HG03378 (cell line): ENCODE data around the gene CLP1.

ENCODE experiments used
- ATAC-seq: cut with Tn5 transposase; IDR thresholded peaks from one replicate; pipeline ENCODE4 v1.9.1; 2021; ENCODE audit warnings: mild to moderate bottlenecking, moderate library complexity; ENCODE audit not compliant: unreplicated experiment

Gene CLP1

DNA sequence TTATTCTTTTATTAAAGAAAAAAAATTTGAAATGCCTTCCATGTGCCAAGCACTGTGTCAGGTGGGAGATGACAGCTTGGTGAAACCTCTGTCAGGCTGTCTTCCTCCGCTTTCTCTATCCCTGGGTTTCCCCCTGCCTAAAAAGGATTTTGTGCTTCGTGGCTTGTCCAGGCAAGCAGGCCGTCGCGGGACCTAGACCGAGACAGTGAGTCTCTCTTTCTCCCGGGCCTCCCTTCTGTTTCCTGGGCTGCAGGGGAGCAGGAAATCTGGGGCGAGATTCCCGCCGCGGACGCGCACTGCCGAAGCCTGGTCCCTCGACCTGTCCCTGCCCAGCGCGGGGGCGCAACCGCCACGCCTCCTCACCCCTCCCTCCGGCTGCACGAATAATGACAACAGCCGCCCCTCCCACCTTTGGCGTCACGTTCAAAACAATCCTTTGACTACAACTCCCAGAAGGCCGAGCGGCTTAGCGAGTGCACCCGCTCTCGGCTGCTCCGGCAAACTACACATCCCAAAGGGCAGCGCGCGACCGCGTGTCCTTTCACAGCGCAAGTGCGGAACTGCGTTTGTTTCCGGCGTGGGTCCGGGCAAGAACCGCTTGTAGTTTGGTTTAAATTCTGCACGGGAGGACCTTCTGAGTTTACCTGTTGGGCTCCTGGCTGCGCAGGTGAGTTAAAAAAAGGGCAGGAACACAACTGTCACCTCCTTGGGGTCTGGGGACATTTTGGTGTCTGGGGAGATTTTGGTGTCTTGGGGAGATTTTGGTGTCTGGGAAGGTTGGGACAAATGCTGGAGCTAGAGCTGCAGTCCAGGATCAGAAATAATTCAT is at the start of gene CLP1:
Gene CLP1 (plus strand): TSS at position 569 of the 829 bp plus-strand sequence. CDS start 1,715 bp downstream, outside the sequence.
- peak; percentile 98 for ATAC-seq

DNA sequence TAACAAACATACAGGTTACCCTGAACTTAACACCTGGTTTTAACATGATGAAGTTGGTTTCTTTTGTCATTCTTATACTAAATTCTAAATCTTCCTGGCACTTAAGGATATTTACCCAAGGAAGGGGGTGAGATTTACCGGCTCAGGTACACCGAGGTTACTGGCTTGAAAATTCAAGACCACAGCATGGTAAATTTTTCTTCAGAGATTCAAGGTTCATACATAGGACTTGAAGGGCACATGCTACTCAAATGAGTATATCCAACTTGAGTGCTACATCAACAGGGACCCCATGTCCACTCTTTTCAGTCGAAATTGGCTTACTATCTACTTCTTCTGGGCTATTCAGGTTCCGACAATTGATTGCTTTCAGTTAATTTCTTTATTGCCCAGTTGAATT is 47.4 kb upstream of the CLP1 start:
- no peak for ATAC-seq

DNA sequence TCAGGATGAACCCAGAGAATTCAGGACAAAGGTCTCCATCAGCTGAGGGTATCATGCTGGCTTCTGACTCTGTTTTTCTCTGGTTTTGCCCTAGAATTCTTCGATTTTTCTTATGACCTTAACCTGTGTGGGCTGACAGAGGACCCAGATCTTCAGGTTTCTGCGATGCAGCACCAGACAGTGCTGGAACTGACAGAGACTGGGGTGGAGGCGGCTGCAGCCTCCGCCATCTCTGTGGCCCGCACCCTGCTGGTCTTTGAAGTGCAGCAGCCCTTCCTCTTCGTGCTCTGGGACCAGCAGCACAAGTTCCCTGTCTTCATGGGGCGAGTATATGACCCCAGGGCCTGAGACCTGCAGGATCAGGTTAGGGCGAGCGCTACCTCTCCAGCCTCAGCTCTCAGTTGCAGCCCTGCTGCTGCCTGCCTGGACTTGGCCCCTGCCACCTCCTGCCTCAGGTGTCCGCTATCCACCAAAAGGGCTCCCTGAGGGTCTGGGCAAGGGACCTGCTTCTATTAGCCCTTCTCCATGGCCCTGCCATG is 43.3 kb upstream of the CLP1 start:
- ATAC-seq: no peak

DNA sequence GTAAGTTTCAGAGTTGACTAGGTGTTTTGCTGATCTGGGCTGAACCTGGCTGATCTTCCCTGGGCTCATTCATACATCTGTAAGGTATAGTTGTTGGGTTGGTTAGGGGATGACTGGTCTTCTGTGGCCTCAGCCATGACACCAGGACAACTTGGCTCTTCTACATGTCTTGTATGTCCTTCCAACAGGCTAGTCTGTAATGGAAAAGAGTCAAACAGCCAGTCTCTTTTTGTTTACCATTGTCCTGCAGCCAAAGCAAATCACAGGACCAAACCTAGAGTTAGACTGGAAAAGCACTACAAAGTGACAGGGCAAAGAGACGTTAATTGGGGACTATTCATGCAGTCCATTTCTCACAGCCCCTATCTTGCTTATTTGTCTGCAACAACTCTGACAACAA is 42.3 kb upstream of the CLP1 start:
- ATAC-seq: no peak

DNA sequence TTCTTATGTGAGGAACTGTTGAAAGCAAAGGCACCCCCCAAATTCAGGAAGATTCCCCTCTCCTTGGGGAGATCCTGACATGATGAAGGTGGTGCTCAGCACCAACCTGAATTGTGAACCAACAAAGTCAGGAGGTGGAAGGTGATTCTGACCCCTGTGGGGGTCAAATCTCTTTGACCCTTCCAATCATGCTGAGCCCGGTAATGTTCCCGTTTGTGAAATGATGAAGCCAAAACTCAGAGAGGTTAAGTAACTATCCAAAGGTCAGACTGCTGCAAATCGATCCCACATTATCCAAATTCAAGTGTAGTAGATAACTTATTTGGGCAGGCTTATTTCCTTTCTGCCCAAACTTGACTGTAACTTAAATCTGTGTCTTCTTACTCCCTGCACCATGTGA is 41.0 kb upstream of the CLP1 start:
- no peak for ATAC-seq

DNA sequence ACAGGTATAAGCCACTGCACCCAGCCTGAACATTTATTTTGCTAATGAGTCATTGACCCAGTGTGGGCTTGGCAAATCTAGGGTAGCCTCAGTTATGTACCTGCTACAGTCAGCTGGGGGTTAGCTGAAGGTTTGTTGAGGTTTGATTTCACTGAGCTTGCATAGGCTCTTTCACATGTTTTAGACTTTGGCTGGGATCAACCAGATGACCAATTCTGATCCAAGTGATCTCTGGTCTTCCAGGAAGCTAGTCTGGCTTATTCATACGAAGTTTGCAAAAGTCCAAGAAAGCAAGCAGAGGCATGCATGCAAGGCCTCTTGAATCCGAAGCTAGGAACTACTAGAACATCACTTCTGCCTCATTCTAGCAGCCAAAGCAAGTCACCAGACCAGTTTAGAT is 39.1 kb upstream of the CLP1 start:
- ATAC-seq: no peak

- ATAC-seq: no peak
These were observed 38.2 kb upstream of the CLP1 start for GRCh38 chr11:57619331-57619730.

DNA sequence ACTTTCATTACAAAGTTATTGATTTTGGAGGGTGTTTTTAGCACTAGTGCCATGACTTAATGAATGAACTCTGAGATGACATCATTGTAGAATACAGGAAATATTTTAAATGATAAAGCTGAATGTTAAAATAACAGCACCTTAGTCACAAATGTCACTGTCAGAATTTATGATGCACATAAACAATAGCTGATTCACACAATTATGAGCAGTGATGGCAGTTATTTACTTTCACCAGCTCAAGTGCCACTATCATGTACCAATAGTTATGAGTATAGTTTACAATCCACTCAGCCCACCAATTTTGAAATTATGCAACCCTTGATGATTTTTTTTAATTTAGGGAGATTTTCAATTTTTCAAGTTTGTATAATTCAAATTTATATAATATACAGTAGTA is 37.1 kb upstream of the CLP1 start:
- ATAC-seq: no peak

- no peak for ATAC-seq
These were observed 35.3 kb upstream of the CLP1 start for GRCh38 chr11:57622263-57622662.

- no peak for ATAC-seq
These were observed 32.7 kb upstream of the CLP1 start for GRCh38 chr11:57624864-57625263.

GRCh38 chr11:57626895-57627294 is 30.7 kb upstream of the CLP1 start:
- ATAC-seq: no peak

DNA sequence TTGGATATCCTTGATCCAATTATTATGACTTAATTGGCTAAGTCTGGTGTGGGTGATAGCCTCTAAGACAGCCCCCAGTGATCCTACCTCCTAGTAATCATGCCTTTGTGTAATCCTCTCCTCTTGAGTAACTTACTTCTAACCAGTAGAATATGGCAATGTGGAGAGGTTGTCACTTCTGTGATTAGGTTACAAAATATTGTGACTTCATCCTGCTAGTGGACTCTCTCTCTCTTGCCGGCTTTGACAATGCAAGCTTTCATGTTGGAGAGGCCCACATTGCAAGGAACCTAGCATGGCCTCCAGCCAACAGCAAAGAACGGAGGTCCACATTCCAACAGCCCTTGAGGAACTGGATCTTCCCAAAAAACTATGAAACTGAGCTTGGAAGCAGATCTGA is 27.4 kb upstream of the CLP1 start:
- ATAC-seq: no peak

GRCh38 chr11:57632116-57632515 is 25.4 kb upstream of the CLP1 start:
- no peak for ATAC-seq

GRCh38 chr11:57633394-57634070 is 24.0 kb upstream of the CLP1 start:
- ATAC-seq: no peak

- ATAC-seq: no peak
These were observed 23.3 kb upstream of the CLP1 start for GRCh38 chr11:57634311-57634710.

DNA sequence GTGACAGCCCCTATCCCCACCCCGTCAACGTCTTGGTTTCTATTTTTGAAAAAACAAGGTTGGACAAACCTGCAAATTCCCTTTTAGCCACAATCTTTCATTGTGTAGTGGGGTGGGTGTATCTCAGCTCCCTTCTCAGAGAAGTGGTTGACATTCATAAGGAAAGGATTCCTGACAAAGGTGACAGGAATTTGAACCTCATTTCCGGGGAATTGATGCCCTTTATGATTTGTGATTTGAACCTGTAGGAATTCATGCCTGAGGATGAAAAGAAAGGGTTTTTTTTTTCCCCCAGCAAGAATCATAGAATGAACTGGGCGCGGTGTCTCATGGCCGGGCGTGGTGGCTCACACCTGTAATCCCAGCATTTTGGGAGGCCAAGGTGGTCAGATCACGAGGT is 22.3 kb upstream of the CLP1 start:
- no peak for ATAC-seq

- ATAC-seq: no peak
These were observed 19.9 kb upstream of the CLP1 start for GRCh38 chr11:57637626-57638004.

DNA sequence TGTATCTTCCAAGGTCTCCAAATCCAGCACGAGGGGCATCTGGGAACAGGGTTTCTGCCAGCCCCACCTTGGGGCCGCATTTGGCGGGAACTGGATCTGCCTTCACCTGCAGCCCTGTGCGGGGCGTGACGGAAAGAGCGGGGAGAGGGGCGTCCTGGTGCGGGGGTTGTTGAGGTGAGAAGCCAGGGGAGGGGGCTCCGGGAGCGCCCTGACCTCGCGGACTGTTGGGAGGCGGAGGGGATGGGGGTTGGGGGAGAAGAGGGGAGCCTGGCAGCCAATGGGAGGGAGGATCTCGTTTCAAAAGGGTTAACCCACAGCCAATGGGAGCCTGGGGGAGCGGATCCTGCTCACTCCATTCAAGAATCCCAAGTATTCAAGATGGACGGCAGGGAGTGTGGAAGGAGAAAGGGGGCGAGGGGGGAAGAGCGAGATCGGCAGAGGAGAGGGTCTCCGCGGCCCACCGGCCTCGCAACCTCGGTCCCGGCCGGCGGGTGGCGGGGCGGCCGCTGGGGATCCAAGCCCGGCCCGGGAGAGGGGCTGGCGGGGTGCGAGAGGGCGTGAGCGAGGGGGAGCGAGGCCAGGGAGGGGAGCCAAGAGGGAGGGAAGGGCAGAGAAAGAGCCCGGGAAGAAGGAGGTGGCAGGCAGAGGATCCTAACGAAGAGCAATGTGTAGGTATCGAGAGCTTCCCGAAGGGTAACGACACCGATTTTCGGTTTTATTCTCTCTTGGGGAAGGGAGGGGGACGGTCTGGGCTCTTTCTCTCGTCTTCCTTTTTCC is 19.4 kb upstream of the CLP1 start:
- ATAC-seq: no peak

DNA sequence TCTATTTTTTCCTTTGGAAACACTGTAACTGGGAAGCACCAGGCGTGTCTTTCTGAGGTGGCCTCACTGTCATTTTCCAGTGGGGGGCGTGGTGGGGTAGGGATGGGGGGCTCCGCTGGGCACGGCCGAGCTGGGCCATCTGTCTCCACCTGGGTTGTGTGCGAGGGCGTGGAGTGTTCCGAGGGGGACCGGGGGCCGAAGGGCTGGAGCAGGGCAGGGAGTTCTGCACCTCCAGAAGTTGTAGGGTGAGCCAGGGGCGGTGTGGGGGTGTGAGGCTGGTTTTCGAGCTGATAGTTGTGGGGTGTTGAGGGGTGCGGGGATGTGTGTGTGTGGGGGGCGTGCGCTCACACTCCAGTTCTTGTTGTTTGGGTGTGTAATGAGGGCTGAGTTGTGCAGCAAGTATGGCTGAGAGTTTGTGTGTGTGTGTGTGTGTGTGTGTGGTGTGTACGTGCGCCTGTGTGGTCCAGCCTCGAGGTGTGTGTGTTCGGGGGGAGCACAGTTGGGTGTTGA is 18.7 kb upstream of the CLP1 start:
- no peak for ATAC-seq

DNA sequence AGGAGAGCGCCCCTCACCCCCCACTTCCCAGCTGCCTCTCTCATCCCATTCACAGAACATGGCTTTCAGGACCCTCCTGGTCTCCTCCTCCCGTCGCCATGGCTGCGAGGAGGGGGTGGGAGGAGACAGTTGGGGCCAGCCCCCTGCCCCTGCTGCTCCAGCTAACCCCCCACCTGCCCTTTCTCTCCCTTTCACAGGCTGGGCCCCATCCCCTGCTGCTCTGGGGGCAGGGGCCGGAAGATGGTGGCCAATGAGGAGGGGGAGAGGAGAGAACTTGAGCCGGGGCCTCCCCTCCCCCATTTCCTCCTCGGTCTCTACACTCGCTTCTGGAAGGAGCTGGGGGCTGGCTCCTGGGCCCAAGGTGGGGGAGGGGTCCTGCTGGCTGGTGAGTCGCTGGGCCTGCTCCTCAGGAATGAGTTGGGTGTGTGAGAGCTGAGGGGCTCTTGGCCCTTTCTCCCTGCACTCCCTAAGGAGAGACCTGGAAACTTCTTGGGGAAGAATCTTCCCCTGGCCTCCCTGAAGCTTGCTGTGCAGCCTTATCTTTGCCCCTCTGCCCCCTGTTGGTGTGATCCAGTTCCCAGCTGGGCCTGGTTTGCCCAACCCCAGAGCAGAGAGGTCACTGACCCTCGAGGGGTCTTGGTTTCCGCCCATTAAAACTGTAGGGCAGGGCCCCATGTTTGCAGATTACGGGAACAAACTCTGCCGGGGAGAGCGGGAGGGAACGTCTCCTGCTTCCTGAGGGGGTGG is 18.1 kb upstream of the CLP1 start:
- ATAC-seq: no peak
